Endothelial cell of umbilical vein (primary cell): Measurements from ENCODE around the gene UBE2I. TPM values are rescaled to one million over a fixed set of nuclear protein-coding genes. Genes with fewer than 3 reads are reported as not detected.

Experiments
- BruUV-seq: library from RNA; stranded (reverse); fragments of 400-500 nt; replicated peaks from 2 replicates; lab custom pipeline; 2021; lab: Mats Ljungman, UMichigan
- CTCF ChIA-PET: fragments of 300-600, 350-600 bp; sonication (Branson Sonifier 250); formaldehyde crosslinking; loops from one replicate; lab custom pipeline; 2021; ENCODE audit warnings: antibody characterized with exemption, inconsistent platforms; lab: Charles Lee
- POLR2A ChIA-PET: fragments of 300-600, 350-600 bp; sonication (Branson Sonifier 250); formaldehyde crosslinking; loops from one replicate; lab custom pipeline; 2021; ENCODE audit warnings: antibody characterized with exemption, inconsistent platforms; lab: Charles Lee
- DNase-seq: peaks from one replicate; pipeline ENCODE4 v3.0.0-alpha.2; 2011; ENCODE audit warnings: low read depth, low spot score
- FAIRE-seq: peaks from 2 replicates; lab custom pipeline; 2011; peaks lifted over from hg19 to GRCh38; lab: Jason Lieb, UNC
- H2AFZ ChIP-seq: 2 replicates; pipeline ENCODE4 v1.6.0; 2012; ENCODE audit warnings: low read depth, low read length, control low read depth, inconsistent platforms
- H3K27ac ChIP-seq: 2 replicates; pipeline ENCODE4 v1.5.1; 2011; ENCODE audit warnings: low read depth, mild to moderate bottlenecking, control low read depth, low read length, moderate library complexity; ENCODE audit not compliant: insufficient read depth
- H3K27me3 ChIP-seq, 2 experiments: 2 replicates each; pipeline versions ENCODE4 v1.6.0 to v1.6.1; 2011; ENCODE audit warnings: low read length in 2 of 2, mixed read lengths in 1 of 2; ENCODE audit not compliant: control insufficient read depth in 2 of 2, insufficient read depth in 2 of 2
- H3K36me3 ChIP-seq, 2 experiments: 2 replicates in 1 of 2; 3 replicates in 1 of 2; pipeline ENCODE4 v1.5.1; 2011; ENCODE audit warnings: low read length in 2 of 2, mild to moderate bottlenecking in 1 of 2, moderate library complexity in 1 of 2; ENCODE audit not compliant: control insufficient read depth in 2 of 2, insufficient read depth in 2 of 2; ENCODE audit errors: extremely low read depth in 1 of 2
- H3K4me1 ChIP-seq: 3 replicates; pipeline ENCODE4 v1.5.1; 2011; ENCODE audit warnings: mild to moderate bottlenecking, low read length; ENCODE audit not compliant: control insufficient read depth, insufficient read depth; ENCODE audit errors: extremely low read depth
- H3K4me2 ChIP-seq: 2 replicates; pipeline ENCODE4 v1.6.1; 2011; ENCODE audit warnings: low read length, control low read depth, mixed read lengths; ENCODE audit not compliant: insufficient read depth
- H3K4me3 ChIP-seq, 3 experiments: fragments of 200-600 bp in 1 of 3; sonication (generic), shearing (Covaris generic) in 1 of 3; replicated peaks in 1 of 3; 2 replicates each; pipeline ENCODE4 v1.5.1; 2011 to 2016; ENCODE audit warnings: control low read depth in 3 of 3, low read length in 3 of 3, mild to moderate bottlenecking in 2 of 3, inconsistent platforms in 1 of 3, low read depth in 1 of 3, moderate library complexity in 1 of 3; ENCODE audit not compliant: insufficient read depth in 1 of 3
- H3K79me2 ChIP-seq: 2 replicates; pipeline ENCODE4 v1.6.0; 2012; ENCODE audit warnings: low read length, inconsistent platforms; ENCODE audit not compliant: control insufficient read depth, insufficient read depth
- H3K9ac ChIP-seq: replicated peaks from 2 replicates; pipeline ENCODE3; 2011; ENCODE audit warnings: low read length, control low read depth; ENCODE audit not compliant: insufficient read depth; ENCODE audit errors: extremely low read depth
- H3K9me1 ChIP-seq: replicated peaks from 3 replicates; pipeline ENCODE4 v1.6.0; 2011; ENCODE audit warnings: mild to moderate bottlenecking, low read length; ENCODE audit not compliant: control insufficient read depth, insufficient read depth; ENCODE audit errors: extremely low read depth
- H3K9me3 ChIP-seq: replicated peaks from 2 replicates; pipeline ENCODE4 v1.5.1; 2012; ENCODE audit warnings: low read length, inconsistent platforms; ENCODE audit not compliant: control insufficient read depth, insufficient read depth
- H4K20me1 ChIP-seq: replicated peaks from 2 replicates; pipeline ENCODE3; 2011; ENCODE audit warnings: mild to moderate bottlenecking, low read length; ENCODE audit not compliant: control insufficient read depth, insufficient read depth; ENCODE audit errors: extremely low read depth
- CTCF ChIP-seq, 2 donors: IDR thresholded peaks; 1 replicate in 1 of 2; 2 replicates in 1 of 2; pipeline ENCODE4 v1.5.1; 2011; ENCODE audit warnings: low read length in 2 of 2, mild to moderate bottlenecking in 2 of 2, moderate library complexity in 2 of 2, control low read depth in 1 of 2, inconsistent platforms in 1 of 2, low read depth in 1 of 2; ENCODE audit not compliant: insufficient read depth in 1 of 2; ENCODE audit errors: extremely low read depth in 1 of 2
- EZH2 ChIP-seq: IDR thresholded peaks from 2 replicates; pipeline ENCODE4 v1.6.1; 2012; ENCODE audit warnings: borderline replicate concordance, low read depth, mild to moderate bottlenecking, moderate library complexity, low read length, inconsistent platforms; ENCODE audit not compliant: severe bottlenecking
- FOS ChIP-seq: IDR thresholded peaks from 2 replicates; pipeline ENCODE4 v1.6.1; 2011; ENCODE audit warnings: mild to moderate bottlenecking, low read length, moderate library complexity, borderline replicate concordance; ENCODE audit not compliant: insufficient read depth
- GATA2 ChIP-seq: IDR thresholded peaks from 2 replicates; pipeline ENCODE4 v1.7.0; 2011; ENCODE audit warnings: low read depth, mild to moderate bottlenecking, moderate library complexity, mixed read lengths, low read length; ENCODE audit not compliant: insufficient read length, insufficient read depth
- JUN ChIP-seq: IDR thresholded peaks from 2 replicates; pipeline ENCODE4 v1.6.1; 2011; ENCODE audit warnings: borderline replicate concordance, low read depth; ENCODE audit not compliant: insufficient read length, insufficient read depth
- MAX ChIP-seq: IDR thresholded peaks from 2 replicates; pipeline ENCODE4 v1.6.1; 2011; ENCODE audit not compliant: insufficient read depth, insufficient read length
- MYC ChIP-seq: IDR thresholded peaks from one replicate; pipeline ENCODE4 v1.6.1; 2011; ENCODE audit warnings: mild to moderate bottlenecking, low read depth, low read length
- POLR2A ChIP-seq: IDR thresholded peaks from 2 replicates; pipeline ENCODE4 v1.6.1; 2012; ENCODE audit warnings: low read depth, mild to moderate bottlenecking, control low read depth, low read length
- POLR2AphosphoS5 ChIP-seq: IDR thresholded peaks from 2 replicates; pipeline ENCODE4 v1.6.1; 2012; ENCODE audit warnings: low read depth, mild to moderate bottlenecking, control low read depth, low read length, moderate library complexity; ENCODE audit not compliant: insufficient read depth
- dilution Hi-C: fragments of 300-500 bp; cut with MboI; formaldehyde crosslinking; loops from one replicate; pipeline ENCODE4 v1.15.0; 2019; ENCODE audit warnings: low sequenced_read_pairs; ENCODE audit not compliant: extremely low pct_ligation_motif_present
- intact Hi-C: fragments of 100-400 bp; cut with micrococcal nuclease; formaldehyde crosslinking; loops from one replicate; pipeline ENCODE4 v1.10.0; 2022
- polyA plus RNA-seq, 4 experiments: library from polyadenylated mRNA; depleted of rRNA in 3 of 4; stranded (reverse) in 3 of 4; unstranded in 1 of 4; fragments of >200 nt; gene quantifications; 2 replicates each; pipeline versions ENCODE4 v1.2.1 to v1.2.3, GENCODE V29; 2011 to 2012; ENCODE audit warnings: missing spikeins in 1 of 4
- total RNA-seq: library from RNA; stranded (reverse); gene quantifications from 2 replicates; pipeline ENCODE4 v1.2.3, GENCODE V29; 2021

UBE2I gene
- total and polyA plus RNA-seq, 2 donors (not counting 3 experiments of a cell fraction or from before 2014, with no cell fraction given), result 122 to 233 TPM

- intact Hi-C loops, result loop anchor here (10.0 kb wide), 2 partner anchors 98 to 478 kb away; partner anchors contain the start of genes NUBP2 and SPSB3
- no peaks in the 10 kb centered on the region for H3K9me1 ChIP-seq
- DNase-seq (no peak), FAIRE-seq (no peak)
- H3K27me3 ChIP-seq, result no peaks in the 10 kb centered on the region
- no peaks in the 10 kb centered on the region for H4K20me1 ChIP-seq
- H3K4me1 ChIP-seq, result peaks cover 9% of the 10 kb centered on the region
- ChIA-PET POLR2A (no interaction called here), CTCF (interaction anchor here (1.0 to 1.6 kb wide), 2 partner anchors 9 to 11 kb away, joined by 3 to 5 read pairs; no protein-coding TSS in a partner anchor)
- no peak overlapping the region for H2AFZ ChIP-seq
- no peaks in the 10 kb centered on the region for H3K9me3 ChIP-seq
- no peak overlapping the region for H3K27ac ChIP-seq
- dilution Hi-C loops, result no loop called here
- no peak for TF ChIP-seq POLR2AphosphoS5
- TF ChIP-seq MYC, result no peak
- TF ChIP-seq CTCF (IDR thresholded peaks at IDR 0.05; ENCODE audit: extremely low read depth in 1 of 2, insufficient read depth in 1 of 2, low read depth in 1 of 2, low read length in 2 of 2), result no peak
- no peak for TF ChIP-seq GATA2
- TF ChIP-seq POLR2A, result no peak
- TF ChIP-seq EZH2, result no peak
- no peak for TF ChIP-seq JUN
- TF ChIP-seq FOS, result no peak
- TF ChIP-seq MAX, result no peak
- no peak overlapping the region for H3K4me3 ChIP-seq
- BruUV-seq, result no TSS peak
- H3K36me3 ChIP-seq, result no peaks in the 10 kb centered on the region
- H3K9ac ChIP-seq, result no peak overlapping the region
- peaks cover 15% of the 10 kb centered on the region for H3K79me2 ChIP-seq
- no peak overlapping the region for H3K4me2 ChIP-seq
Observed at GRCh38 chr16:1306334-1306733, 3.1 kb upstream of the UBE2I start.
